ENCODE data around the gene GAB4. TPM values are rescaled to one million over a fixed set of nuclear protein-coding genes. Genes with fewer than 3 reads are reported as not detected.

The GAB4 gene
- total and polyA plus RNA-seq, 2 donors (not counting 3 experiments of a cell fraction or from before 2014, with no cell fraction given), result not detected

- TF ChIP-seq MAX (IDR thresholded peaks at IDR 0.05; ENCODE audit: insufficient read depth, insufficient read length), result no peak
- TF ChIP-seq JUN (IDR thresholded peaks at IDR 0.05; ENCODE audit: borderline replicate concordance, insufficient read depth, insufficient read length, low read depth), result no peak
- DNase-seq (ENCODE audit: low read depth, low spot score), result no peak
- Histone ChIP-seq H3K9ac (replicated peaks; ENCODE audit: extremely low read depth, insufficient read depth, low read length) (no peak overlapping the region), H3K4me2 (ENCODE audit: insufficient read depth, low read length) (no peak overlapping the region), H3K27ac (ENCODE audit: insufficient read depth, low read depth, low read length) (no peak overlapping the region), H3K4me1 (ENCODE audit: control insufficient read depth, extremely low read depth, insufficient read depth, low read length) (no peaks in the 10 kb centered on the region), H3K27me3 (ENCODE audit: control insufficient read depth in 2 of 2, insufficient read depth in 2 of 2, low read length in 2 of 2) (no peaks in the 10 kb centered on the region), H3K9me1 (replicated peaks; ENCODE audit: control insufficient read depth, extremely low read depth, insufficient read depth, low read length) (no peaks in the 10 kb centered on the region), H2AFZ (ENCODE audit: low read depth, low read length) (no peak overlapping the region), H3K79me2 (ENCODE audit: control insufficient read depth, insufficient read depth, low read length) (no peaks in the 10 kb centered on the region), H3K4me3 (replicated peaks in 1 of 3; ENCODE audit: insufficient read depth in 1 of 3, low read depth in 1 of 3, low read length in 3 of 3) (no peak overlapping the region), H4K20me1 (replicated peaks; ENCODE audit: control insufficient read depth, extremely low read depth, insufficient read depth, low read length) (no peaks in the 10 kb centered on the region), H3K9me3 (replicated peaks; ENCODE audit: control insufficient read depth, insufficient read depth, low read length) (no peaks in the 10 kb centered on the region), H3K36me3 (ENCODE audit: control insufficient read depth in 2 of 2, extremely low read depth in 1 of 2, insufficient read depth in 2 of 2, low read length in 2 of 2) (no peaks in the 10 kb centered on the region)
- dilution Hi-C loops (cut with MboI; ENCODE audit: extremely low pct_ligation_motif_present, low sequenced_read_pairs) (no loop called here), intact Hi-C loops (cut with micrococcal nuclease) (no loop called here)
- ChIA-PET CTCF (no interaction called here), POLR2A (no interaction called here)
- no peak for FAIRE-seq
- no TSS peak for BruUV-seq (replicated peaks)
These were observed 71.4 kb downstream of the GAB4 start for GRCh38 chr22:16936625-16937024.

DNA sequence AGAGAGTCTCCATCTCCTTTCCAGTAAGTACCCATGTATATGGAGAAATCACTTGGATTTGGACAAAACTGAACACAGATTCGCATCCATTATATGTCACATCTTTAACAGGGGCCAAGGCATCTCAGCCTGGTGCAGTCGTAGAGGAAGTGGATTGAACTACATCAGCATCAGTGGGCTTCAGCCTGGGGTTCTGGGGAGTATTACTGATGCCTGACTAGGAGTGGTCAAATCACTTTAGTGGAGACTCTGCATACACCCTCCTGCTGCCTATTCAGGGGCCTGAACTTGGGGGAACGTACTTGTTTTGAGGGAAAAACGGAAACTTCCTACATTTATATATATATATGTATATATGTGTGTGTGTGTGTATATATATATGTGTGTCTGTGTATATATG is 72.8 kb downstream of the GAB4 start:
- Histone ChIP-seq H3K9me3 (replicated peaks; ENCODE audit: control insufficient read depth, insufficient read depth, low read length) (no peaks in the 10 kb centered on the region), H3K4me1 (ENCODE audit: control insufficient read depth, extremely low read depth, insufficient read depth, low read length) (no peaks in the 10 kb centered on the region), H3K4me3 (replicated peaks in 1 of 3; ENCODE audit: insufficient read depth in 1 of 3, low read depth in 1 of 3, low read length in 3 of 3) (no peak overlapping the region), H3K79me2 (ENCODE audit: control insufficient read depth, insufficient read depth, low read length) (no peaks in the 10 kb centered on the region), H2AFZ (ENCODE audit: low read depth, low read length) (no peak overlapping the region), H3K9ac (replicated peaks; ENCODE audit: extremely low read depth, insufficient read depth, low read length) (no peak overlapping the region), H3K27me3 (ENCODE audit: control insufficient read depth in 2 of 2, insufficient read depth in 2 of 2, low read length in 2 of 2) (no peaks in the 10 kb centered on the region), H3K4me2 (ENCODE audit: insufficient read depth, low read length) (no peak overlapping the region), H3K36me3 (ENCODE audit: control insufficient read depth in 2 of 2, extremely low read depth in 1 of 2, insufficient read depth in 2 of 2, low read length in 2 of 2) (no peaks in the 10 kb centered on the region), H3K27ac (ENCODE audit: insufficient read depth, low read depth, low read length) (no peak overlapping the region), H3K9me1 (replicated peaks; ENCODE audit: control insufficient read depth, extremely low read depth, insufficient read depth, low read length) (no peaks in the 10 kb centered on the region), H4K20me1 (replicated peaks; ENCODE audit: control insufficient read depth, extremely low read depth, insufficient read depth, low read length) (no peaks in the 10 kb centered on the region)
- FAIRE-seq (no peak), DNase-seq (ENCODE audit: low read depth, low spot score) (no peak)
- POLR2A ChIA-PET, result no interaction called here
- TF ChIP-seq POLR2A (IDR thresholded peaks at IDR 0.05; ENCODE audit: low read depth, low read length), result no peak
- no peak for TF ChIP-seq EZH2 (IDR thresholded peaks at IDR 0.05; ENCODE audit: borderline replicate concordance, low read depth, low read length, severe bottlenecking)
- TF ChIP-seq MAX (IDR thresholded peaks at IDR 0.05; ENCODE audit: insufficient read depth, insufficient read length), result no peak
- TF ChIP-seq, protein P1, sequence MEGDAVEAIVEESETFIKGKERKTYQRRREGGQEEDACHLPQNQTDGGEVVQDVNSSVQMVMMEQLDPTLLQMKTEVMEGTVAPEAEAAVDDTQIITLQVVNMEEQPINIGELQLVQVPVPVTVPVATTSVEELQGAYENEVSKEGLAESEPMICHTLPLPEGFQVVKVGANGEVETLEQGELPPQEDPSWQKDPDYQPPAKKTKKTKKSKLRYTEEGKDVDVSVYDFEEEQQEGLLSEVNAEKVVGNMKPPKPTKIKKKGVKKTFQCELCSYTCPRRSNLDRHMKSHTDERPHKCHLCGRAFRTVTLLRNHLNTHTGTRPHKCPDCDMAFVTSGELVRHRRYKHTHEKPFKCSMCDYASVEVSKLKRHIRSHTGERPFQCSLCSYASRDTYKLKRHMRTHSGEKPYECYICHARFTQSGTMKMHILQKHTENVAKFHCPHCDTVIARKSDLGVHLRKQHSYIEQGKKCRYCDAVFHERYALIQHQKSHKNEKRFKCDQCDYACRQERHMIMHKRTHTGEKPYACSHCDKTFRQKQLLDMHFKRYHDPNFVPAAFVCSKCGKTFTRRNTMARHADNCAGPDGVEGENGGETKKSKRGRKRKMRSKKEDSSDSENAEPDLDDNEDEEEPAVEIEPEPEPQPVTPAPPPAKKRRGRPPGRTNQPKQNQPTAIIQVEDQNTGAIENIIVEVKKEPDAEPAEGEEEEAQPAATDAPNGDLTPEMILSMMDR (IDR thresholded peaks at IDR 0.05; ENCODE audit: extremely low read depth in 1 of 2, insufficient read depth in 1 of 2, low read depth in 1 of 2, low read length in 2 of 2), result no peak
- TF ChIP-seq GATA2 (IDR thresholded peaks at IDR 0.05; ENCODE audit: insufficient read depth, insufficient read length, low read depth, low read length), result no peak
- no peak for TF ChIP-seq JUN (IDR thresholded peaks at IDR 0.05; ENCODE audit: borderline replicate concordance, insufficient read depth, insufficient read length, low read depth)
- no peak for TF ChIP-seq FOS (IDR thresholded peaks at IDR 0.05; ENCODE audit: borderline replicate concordance, insufficient read depth, low read length)
- no peak for TF ChIP-seq MYC (IDR thresholded peaks at IDR 0.05; ENCODE audit: low read depth, low read length)
- no peak for TF ChIP-seq POLR2AphosphoS5 (IDR thresholded peaks at IDR 0.05; ENCODE audit: insufficient read depth, low read depth, low read length)
- intact Hi-C loops (cut with micrococcal nuclease), result no loop called here
- CTCF ChIA-PET, result no interaction called here
- dilution Hi-C loops (cut with MboI; ENCODE audit: extremely low pct_ligation_motif_present, low sequenced_read_pairs), result no loop called here
- no TSS peak for BruUV-seq (replicated peaks)
